Activated T-cell treated with anti-CD3 and anti-CD28 coated beads for 4 hours (primary cell): ENCODE measurements around the gene HDAC4.

ENCODE experiments used
- DNase-seq: peaks from one replicate; pipeline ENCODE4 v3.0.0-alpha.2; 2020

The HDAC4 gene

DNA sequence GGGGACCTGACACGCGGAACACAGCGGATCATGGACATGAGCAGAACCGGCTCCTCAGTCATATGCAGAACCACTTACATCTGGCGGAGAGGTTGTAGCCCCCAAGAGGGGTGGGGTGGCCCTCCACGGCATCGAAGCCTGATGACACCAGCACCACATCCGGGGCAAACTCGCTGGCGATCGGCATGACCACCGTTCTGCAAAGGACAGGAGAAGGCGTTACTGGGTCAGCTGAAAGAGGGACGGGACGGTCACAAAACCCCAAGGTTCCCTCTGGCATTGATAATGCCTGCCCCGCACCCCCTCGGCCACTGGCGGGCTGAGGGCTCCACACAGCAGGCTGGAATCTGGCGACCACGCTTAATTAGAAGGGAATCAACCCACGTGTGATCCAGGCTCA, 332.4 kb downstream of the HDAC4 start:
- DNase-seq = no peak

DNA sequence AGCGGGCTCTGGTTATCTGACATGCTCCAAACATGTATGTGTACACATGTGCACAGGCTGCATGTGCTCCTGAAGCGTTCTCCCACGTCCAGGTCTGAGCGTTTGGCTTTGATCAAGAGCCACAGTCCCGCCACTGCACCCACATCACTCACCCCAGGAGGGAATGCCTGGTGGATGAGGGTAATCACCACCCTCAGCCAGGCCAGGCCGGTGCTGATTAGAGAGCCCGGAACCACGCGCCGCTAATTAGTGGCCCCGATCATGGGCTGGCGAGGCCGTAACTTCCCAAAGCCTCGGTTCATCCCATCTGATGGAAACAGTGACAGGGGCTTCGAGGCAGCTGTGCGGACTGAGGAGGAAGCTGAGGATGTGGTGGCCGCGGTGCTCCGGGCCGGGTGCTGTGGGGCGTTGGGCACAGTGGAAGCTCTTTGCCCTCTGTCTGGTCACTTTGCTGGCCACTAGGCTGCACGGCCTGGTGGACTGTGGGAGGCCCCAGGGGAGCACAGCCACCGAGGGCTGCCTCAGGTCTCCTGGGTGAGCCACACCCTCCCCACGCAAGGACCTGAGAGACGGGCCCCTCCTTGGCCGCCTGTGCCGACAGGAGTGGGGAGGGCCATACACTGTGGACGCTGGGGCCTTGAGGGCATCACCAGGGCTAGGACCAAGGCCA, 333.5 kb downstream of the HDAC4 start:
- DNase-seq = no peak

DNA sequence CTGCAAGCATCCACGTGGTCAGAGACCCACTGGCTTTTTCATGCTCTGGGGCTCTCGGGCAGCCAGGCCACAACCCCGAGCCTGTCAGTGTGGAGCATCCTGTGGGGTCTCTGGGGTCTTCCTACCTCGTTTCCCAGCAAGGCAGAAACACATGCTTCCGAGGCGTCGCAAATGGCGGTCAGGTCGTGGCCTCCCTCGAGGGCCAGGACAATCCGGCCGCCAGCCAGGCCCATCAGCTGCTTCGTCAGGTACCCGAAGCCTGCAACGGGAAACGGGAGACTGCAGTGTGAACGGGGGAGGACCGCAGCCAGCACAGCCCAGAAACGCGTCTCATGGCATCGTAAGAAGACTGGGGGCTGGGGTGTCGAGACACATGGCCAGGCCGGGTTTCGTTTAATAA, 334.2 kb downstream of the HDAC4 start:
- DNase-seq = no peak

DNA sequence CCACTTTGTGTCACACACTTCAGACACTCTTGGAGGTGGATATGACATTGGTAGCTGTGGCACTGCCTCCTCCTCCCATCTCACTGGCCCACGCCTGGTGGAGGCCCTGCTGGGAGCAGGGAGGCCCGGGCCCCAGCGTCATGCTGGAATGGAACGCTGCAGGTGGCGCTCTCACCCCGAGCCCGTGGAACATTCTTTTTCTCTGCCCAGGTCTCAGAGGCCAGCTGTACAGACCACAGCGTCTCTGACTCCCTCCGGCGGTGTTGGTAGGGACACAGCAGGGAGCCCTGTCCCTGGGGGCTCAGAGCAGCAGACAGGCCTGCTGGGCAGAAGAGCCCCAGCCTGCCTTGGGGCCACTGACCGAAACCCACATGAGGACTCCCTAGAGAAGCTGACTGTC, 334.9 kb downstream of the HDAC4 start:
- DNase-seq = no peak

DNA sequence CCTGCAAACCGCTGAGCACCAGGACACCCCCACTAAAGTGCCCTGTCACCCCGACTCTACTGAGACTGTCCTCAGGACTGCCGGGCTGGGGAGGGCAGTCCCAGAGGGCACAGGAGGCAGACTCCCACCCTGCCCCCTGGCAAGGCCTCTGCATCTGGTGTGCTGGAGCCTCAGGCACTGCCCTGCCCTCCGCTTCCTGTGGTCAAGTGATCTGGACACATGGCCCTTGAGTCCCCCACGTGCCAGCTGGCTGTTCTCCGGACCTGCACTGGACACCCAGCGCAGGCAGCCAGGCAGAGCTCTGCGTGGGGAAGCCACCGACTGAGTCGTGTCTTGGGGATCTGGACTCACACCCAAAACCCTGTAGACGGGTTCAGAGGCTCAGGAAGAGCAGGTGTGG, 335.3 kb downstream of the HDAC4 start:
- no peak for DNase-seq

DNA sequence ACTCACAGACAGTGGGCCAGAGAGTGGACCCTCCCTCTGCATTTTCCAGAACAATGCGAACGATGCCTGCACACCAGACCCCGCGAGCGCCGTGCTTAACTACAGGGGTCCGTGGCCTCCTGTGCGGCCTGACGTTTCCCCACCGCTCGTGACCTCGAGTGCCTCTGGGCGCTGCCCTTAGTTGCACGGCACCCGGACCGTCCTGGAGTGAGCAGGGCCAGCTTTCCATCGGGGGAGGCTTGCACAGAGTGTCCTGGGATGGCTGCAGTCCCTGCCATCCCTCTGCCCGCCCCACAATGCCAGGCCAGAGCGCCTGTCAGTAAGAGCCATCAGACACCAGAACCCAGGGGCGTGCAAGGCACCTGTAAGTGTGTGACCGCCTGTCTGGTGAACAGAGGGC, 335.9 kb downstream of the HDAC4 start:
- DNase-seq = no peak

DNA sequence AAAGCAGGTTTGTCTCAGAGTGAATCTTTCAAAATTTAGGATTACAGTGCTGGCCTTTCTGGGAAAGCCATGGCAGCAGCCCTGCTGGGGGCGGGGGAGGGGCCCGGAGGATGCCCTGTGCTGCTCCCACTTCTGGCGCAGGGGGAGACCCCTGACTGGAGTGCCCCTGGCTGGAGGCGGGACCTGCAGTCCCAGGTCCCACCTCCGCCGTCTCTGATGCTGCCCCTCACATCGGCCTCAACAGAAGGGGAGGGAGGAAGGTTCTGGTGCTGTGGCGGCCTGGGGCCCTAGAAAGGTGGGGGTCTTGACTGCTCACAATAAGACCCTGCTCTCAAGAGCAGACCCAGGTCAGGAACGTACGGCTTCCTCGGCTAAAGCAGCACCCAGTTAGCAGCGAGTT, 336.6 kb downstream of the HDAC4 start:
- DNase-seq = no peak

DNA sequence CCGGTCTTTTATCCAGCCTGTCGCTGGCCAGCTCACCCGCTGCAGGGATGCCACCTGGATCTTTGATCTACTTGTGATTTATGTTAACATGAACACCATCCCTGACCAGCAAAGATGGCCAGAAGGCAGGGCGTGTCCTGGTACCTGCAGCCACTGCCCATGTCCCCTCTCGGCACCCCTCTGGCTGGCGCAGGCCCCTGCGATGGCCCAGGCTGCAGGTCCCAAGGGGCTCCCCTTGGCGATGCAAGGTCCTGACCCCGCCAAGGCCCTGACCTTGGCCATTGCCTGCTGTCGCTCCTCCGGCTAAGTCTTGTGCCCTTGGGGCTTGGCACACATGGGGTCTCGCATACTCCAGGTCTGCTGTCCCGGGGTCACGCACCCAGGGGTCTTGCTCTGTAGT, 338.1 kb downstream of the HDAC4 start:
- no peak for DNase-seq

DNA sequence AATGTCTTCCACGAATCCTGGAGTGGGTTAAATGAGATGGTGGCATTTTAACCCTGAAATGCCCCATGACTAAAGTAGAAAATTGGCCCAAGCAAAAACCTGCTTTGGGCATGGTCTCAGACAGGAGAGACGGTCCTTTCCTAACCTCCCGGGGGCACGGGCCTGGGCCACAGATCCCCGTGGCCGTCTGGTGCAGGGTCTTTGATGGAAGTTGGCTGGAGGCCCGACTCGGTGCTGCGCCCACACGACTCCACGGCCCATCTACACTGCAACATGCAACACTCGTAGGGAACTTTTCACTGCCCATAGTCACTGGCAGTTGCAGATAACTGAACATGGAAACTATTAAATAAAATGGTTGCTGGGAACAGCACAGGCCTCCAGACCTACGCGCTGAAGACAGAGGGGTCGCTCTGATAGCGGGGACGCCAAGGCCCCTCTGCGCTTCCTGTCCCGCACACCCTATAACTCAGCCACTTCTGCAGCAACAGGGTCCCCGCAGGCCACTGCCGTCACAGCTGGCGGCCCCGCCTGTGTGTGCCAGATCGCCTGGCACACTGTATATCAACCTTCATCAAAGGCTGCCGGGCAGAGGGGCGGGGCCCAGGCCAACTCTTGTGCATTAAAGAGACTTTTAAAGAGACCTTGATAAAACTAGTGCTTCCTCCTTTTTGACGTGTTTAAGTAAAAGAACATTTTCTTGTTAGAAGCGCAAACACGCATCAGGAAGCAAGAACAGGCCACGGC, 338.8 kb downstream of the HDAC4 start:
- no peak for DNase-seq

DNA sequence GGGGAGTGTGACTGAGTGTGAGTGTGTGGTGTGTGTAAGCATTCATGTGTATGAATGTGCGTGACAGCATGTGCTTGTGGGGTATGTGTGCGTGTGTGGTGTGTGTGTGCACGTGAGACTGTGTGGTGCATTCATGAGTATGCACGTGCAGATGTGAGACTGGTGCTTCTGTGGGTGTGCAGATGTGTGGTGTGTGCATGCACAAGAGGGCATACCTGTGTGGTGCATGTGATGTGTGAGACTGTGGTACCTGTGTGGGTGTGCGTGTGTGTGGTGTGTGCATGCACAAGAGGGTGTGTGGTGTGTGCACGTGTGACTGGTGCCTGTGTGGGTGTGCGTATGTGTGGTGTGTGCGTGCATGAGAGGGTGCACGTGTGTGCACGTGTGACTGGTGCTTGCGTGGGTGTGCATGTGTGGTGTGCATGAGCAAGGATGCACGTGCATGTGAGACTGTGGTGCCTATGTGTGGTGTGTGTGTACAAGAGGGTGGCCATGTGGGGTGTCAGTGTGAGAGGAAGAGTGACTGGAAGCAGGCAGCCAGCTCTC, 339.6 kb downstream of the HDAC4 start:
- DNase-seq = no peak

DNA sequence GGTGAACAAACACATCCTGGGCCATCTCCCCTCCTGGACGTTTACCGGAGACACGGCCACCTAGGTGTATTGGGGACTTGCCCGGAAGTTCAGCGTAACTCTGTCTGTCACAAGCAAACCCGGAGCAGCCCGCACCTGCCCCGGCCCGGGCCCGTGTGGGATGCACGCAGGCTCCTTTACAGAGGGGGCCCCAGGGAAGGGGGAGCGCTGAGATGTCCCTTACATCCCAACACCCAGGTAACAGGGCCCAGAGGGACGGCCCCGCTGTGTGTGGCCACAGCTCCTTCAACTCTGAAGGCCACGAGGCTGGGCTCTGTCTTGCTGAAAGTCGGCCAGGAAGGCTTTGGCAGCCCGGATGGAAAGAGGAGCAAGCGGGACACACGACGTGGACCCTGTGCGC, 340.1 kb downstream of the HDAC4 start:
- DNase-seq = no peak

DNA sequence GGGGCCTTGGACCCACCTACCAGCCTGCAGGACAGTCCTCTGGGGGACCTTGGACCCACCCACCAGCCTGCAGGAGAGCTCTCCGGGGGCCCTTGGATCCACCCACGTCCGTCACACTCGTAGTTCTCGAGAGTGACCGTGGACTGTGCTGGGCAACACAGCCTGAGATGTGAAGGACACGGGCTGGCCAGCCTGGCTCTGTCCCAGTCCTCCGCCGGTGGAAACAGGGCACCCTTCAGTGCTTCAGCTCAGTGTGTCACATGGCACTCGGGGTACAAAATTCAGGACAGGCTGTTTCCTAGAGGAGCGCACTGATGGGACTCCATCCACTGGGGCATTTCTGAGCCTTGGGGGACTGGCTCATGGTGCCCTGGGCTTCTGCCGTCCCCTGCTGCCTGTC, 341.0 kb downstream of the HDAC4 start:
- no peak for DNase-seq

DNA sequence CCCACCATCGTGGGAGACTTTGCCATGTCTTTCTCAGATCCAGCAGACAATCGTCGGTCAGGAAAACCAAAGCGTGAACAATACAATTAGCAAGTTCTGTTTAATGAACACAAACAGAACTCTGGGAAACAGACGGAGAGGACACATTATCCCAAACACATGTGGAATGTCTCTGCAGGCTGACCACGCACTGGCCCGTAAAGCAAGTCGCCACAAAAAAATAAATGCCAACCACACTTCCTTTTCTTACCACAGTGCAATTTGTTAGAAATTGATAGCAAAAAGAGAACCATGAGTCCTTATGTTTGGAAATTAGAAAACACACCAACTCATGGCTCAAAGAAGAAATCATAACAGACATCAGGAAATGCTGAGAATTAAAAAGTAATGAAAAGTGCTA, 342.1 kb downstream of the HDAC4 start:
- DNase-seq = no peak

DNA sequence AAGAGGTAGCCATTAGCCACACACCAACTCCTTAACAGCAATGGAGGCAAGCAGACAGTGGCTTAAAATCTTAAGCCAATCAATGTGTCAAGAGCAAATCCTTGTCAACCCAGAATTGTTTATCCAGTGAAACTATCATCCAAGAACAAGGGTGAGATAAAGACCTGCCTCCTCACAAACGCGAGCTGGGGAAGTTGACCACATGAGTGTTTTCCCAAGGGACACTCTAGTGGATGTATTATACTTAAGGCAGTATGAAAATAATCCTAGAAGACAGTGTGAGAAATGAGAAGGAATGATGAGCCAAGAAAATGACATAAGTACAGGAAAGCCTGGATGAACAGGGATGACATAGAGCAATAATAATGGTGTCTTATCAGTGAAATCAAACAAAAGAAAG, 343.3 kb downstream of the HDAC4 start:
- no peak for DNase-seq

DNA sequence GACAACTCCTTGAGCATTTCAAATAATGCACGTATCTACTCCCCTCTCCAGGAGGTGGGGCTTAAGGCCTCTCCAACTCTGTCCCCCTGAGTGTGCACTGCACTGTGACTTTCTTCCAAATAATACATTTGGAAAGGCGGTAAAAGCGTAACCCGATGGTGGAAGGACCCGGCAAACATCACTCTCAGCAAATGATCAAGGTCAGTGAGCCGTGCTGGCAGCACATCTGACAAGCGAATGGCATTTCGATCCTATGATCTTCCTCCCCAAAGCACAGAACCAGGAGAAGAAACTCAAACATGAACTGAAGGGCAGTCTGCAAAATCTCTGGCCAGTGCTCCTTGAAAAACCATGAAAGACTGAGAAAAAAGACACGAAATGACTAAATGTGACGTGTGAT, 344.2 kb downstream of the HDAC4 start:
- no peak for DNase-seq

DNA sequence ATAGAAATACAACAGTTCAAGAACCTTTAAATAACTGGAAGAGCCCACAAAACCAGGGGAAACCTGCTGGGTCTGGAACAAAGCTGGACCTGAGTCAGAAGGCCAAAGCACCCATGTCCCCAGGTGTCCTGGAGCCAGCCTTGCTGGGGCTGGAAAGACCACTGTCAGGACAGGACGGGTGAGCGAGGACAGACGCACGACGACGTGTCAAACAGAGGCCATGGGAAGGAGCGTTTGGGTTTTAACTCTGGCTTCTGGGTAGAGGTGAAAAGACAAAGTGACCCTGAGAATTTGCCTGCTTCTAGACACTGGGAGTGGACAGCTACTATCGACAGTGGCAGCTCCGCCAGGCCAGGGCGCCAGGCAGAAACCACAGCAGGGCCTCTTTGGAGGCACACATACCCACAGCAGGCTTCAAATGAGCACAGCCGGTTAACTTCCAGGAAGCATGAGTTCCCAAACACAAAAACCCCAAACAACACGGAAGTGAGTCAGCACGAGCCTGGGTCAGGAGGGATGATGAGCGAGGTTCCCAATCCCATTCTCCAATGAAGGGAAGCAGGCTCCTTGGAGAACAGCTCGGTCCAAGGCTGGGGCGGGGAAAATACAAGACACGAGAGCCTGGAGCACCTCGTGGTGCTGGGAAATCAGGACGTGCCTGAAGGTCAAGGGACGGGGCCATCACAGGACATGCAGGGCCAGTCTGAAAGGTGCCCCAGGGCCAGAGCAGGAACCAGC, 344.9 kb downstream of the HDAC4 start:
- no peak for DNase-seq

DNA sequence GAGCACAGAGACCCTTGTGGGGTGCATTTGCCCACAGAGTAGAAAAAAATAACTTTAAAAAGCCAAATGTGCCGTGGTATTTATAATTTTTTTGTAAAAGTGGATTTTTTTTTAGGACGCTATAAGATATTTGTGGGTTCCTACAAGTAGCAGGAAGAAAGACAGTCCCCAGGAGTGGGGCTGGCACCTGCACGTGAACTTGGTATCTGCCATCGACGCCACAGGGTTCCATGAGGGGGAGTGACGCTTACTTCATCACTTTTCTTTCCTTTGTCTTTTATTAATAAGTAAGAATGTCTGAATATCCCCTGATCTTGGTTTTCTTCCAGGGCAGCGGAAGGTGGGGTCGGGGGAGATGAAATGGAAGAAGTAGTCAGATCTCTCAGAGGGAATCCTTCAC, 345.9 kb downstream of the HDAC4 start:
- DNase-seq = no peak

DNA sequence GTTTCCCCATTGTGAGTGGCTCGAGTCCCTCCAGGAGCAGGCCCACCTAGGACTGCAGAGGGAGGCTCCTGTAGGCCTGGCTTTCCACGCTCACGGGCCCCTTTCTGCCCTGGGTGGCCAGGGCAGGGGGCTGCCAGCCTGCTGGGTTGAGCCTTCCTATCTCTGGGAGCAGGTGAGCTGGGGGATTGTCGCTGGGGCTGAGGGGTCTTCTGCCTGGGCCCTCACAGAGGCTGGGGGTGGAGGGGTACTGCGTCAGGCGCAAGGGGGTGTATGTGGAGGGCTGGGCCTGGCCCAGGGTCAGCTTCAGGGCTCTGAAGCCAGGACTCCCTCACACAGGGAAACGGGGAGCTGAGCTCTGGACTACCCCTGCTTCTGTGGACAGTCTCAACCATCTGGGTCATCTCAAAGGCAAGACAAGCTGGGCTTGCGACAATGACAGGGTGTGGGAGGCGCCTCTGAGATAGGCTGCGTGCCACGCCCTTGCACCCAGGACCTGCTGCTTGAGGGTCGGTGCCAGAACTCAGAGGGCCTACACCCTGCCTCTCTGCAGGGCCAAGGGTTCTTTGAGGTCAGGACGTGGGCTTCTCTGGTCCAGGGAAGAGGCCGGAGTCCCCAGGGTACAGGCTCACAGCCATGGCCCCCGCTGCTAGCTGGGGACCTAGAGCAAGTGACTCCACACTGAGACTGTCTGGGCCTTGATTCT, 346.9 kb downstream of the HDAC4 start:
- no peak for DNase-seq

DNA sequence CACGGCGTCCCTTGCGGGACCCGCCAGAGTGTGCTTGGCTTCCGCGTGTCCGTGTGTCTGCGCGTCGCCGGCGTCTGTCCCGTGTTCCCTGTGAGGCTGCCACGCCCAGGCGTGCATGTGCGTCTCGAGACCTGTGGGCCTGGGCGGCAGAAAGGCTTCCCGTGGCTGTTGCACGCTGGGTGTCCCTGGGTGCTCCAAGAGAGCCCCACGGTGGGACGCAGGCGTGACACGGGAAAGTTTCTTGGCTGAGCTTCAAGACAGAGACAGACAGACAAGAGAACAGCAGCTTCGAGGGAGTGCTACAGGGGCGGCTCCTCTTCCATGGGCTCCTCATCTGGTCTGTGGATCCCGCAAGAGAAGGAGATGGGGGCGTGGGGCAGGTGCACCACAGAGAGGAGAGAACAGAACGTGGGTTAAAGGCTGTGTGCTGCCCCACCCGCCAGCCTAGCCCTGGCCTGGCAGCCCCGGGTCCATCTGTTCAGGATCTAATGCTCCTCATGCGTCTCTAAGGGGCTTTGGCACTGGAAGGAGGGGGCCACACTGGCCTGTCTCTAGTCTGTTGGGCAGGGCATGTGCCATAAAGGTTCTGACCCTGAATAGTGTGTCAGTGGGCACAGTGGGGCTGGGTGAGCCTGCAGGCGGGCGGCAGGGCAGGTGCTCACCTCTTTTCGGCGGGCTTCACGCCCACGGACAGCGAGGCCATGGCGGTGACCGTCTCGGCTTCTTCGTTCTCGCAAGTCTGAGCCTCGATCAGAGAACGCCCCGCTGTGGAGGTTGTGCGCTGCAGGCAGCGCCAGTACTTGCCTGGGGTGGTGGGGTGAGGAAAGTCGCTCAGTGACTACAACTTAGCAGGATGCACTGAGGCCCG, 347.8 kb downstream of the HDAC4 start:
- DNase-seq = no peak

DNA sequence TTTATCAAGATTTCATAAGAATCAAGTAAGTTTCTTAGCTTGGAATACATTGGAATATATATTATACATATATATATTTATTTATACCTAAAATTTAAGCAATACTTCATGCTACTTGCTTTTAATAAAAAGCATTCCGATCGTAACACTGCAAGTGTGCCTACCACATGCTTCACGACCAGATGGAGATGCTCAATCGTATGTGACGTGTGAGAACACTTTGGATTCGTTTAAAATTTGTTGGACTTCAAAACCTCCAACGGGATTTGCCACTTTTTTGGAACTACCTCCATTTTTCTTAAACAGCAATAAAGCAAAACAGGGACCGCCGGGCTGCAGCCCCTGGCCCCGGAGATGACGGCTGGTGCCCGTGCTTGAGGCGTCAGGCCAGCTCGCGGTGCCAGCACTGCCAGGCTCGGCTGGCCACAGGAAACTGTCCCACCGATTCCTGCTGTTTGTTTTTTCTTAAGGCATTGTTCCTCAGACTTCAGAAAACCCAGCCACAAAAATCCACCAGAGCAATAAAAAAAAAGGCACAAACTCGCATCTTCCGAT, 348.9 kb downstream of the HDAC4 start:
- no peak for DNase-seq

DNA sequence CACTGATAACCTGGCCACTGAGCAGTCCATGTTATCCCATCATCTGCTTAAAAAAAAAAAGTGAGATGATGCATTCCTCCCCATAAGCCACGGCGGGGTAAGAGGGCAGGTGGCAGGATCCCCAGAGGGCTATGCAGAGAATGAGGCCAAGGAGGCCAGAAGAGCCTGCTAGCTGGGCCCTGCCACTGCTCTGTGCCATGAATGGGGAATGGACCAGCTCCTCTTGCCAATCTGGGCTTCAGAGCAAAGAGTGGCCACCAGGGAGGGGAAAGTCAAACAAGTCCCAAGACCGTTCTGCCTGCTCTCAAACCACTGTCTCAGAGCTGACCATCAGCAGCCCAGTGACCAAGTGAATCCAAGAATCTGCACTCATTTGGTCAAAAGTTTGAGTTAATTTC, 350.6 kb downstream of the HDAC4 start:
- no peak for DNase-seq
